Measurements from ENCODE around the gene ROMO1. TPM values are rescaled to one million over a fixed set of nuclear protein-coding genes. Genes with fewer than 3 reads are reported as not detected.
A peak's percentile ranks its signal among the peaks of the same experiment; 100 is the strongest.

ROMO1 gene
- total and polyA plus RNA-seq, 4 donors, result 71.4 to 209 (median 102) TPM

DNA sequence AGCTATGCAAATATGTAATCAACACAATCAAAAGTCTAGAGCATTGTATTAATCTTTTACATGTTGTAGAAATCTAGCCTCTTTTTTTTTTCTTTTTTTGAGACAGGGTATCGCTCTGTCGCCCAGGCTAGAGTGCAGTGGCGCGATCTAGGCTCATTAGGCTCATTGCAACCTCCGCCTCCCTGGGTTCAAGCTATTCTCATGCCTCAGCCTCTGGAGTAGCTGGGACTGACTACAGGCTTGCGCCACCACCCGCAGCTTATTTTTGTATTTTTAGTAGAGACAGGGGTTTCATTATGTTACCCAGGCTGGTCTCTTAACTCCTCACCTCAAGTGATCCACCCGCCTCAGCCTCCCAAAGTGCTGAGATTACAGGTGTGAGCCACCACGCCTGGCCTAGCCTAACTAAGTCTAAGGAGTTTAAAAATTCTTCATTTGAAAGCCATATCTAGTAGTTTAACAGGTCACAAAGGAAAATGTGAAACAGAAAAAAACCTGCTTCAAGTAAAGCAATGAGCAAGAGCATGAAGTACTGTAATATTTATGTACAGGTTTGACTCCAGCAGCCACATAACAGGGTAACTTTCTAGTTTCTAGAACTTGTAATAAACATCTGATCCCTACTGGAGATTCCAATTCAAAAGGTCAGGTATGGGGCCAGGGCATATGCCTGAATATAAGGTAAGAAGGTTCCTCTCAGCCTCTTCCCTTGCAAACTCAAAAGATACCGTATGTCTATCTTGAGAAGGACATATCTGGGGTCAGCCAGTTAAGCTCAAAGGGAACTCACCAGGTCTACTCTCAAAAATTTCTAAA lies 38.9 kb upstream of the ROMO1 start:
- Histone ChIP-seq H3K9me3 (ENCODE audit: control insufficient read depth, insufficient read depth, low read length) (no peaks in the 10 kb centered on the region), H3K27me3 (ENCODE audit: control insufficient read depth, insufficient read depth, low read length) (no peaks in the 10 kb centered on the region), H3K4me3 (ENCODE audit: low read depth, low read length) (no peak overlapping the region), H3K4me1 (ENCODE audit: control insufficient read depth, insufficient read depth, low read length) (peaks cover 11% of the 10 kb centered on the region), H3K36me3 (ENCODE audit: control insufficient read depth, insufficient read depth, low read length) (no peaks in the 10 kb centered on the region), H3K27ac (ENCODE audit: low read depth, low read length) (no peak overlapping the region)
- no peak for DNase-seq (ENCODE audit: low read depth in 4 of 6, low spot score in 6 of 6)
- WGBS (ENCODE audit: insufficient coverage), result 83% methylated on average over 6 of the region's 10 CpGs

DNA sequence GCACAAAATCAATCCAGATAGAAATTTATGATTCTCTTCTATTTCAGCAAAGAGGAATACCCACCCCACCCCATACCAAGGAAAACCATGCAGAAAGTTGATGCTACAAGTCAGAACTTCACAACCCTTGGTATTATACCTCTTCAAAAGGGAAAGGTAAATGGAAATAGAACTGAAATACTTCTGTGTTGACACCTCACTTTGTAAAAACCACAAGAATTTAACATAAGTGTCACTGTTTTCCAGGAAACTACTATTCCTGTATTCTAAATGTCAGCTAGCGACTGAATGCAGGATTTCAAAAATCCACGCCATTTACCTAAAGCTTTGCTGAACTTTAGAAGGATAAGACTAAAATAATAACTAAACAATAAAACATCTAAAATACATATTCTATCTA lies 38.2 kb upstream of the ROMO1 start:
- WGBS (ENCODE audit: insufficient coverage), result no CpG with 5 or more reads among the region's 2 CpGs
- no peak for DNase-seq (ENCODE audit: low read depth in 4 of 6, low spot score in 6 of 6)
- no peak overlapping the region for H3K4me3 ChIP-seq (ENCODE audit: low read depth, low read length)

DNA sequence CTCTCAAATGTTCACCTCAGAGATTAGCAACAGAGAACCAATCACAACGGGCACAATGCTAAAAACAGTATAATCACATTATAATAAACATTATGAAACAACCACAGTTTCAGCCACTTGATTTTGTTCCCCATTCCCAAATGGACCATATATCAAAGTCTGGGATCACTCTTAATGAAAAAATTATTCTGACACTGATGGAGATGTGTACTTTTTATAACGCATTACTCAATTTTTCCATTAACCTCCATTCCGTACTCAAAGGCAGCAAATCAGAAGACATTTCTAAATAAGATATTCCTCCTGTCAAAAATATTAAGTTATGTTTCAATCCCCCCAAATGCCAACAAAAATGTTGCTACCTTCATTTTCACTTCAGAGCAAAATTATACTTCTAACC lies 37.3 kb upstream of the ROMO1 start:
- Histone ChIP-seq H3K27ac (ENCODE audit: low read depth, low read length) (no peak overlapping the region), H3K27me3 (ENCODE audit: control insufficient read depth, insufficient read depth, low read length) (no peaks in the 10 kb centered on the region), H3K9me3 (ENCODE audit: control insufficient read depth, insufficient read depth, low read length) (no peaks in the 10 kb centered on the region), H3K4me3 (ENCODE audit: low read depth, low read length) (no peak overlapping the region), H3K4me1 (ENCODE audit: control insufficient read depth, insufficient read depth, low read length) (peaks cover 11% of the 10 kb centered on the region), H3K36me3 (ENCODE audit: control insufficient read depth, insufficient read depth, low read length) (no peaks in the 10 kb centered on the region)
- WGBS (ENCODE audit: insufficient coverage), result 20% methylated on average over 1 of the region's 3 CpGs
- no peak for DNase-seq (ENCODE audit: low read depth in 4 of 6, low spot score in 6 of 6)

More for the DNA sequence above, 38.2 kb upstream of the ROMO1 start:
- H3K9me3 ChIP-seq (ENCODE audit: control insufficient read depth, insufficient read depth, low read length), result no peaks in the 10 kb centered on the region
- no peaks in the 10 kb centered on the region for H3K27me3 ChIP-seq (ENCODE audit: control insufficient read depth, insufficient read depth, low read length)
- H3K27ac ChIP-seq (ENCODE audit: low read depth, low read length), result no peak overlapping the region
- H3K4me1 ChIP-seq (ENCODE audit: control insufficient read depth, insufficient read depth, low read length), result peaks cover 11% of the 10 kb centered on the region
- H3K36me3 ChIP-seq (ENCODE audit: control insufficient read depth, insufficient read depth, low read length), result no peaks in the 10 kb centered on the region

DNA sequence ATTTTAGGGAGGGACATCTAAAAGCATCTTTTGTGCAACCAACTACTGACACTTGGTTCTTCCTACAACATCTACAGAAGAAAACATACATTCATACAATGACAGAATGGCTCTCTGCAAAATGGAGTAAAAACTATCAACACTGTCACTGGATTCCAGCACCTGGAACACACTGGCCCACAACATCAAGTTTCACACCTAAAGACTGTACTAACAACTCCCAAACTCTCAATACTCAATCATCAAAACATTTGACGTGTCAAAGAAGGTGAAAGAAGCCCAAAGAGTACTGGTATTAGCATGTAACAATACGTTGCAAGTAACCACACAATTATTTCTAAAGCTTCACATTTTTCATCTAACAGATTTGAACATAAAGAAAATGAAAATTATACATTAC lies 36.7 kb upstream of the ROMO1 start:
- Histone ChIP-seq H3K4me1 (ENCODE audit: control insufficient read depth, insufficient read depth, low read length) (peaks cover 11% of the 10 kb centered on the region), H3K27me3 (ENCODE audit: control insufficient read depth, insufficient read depth, low read length) (no peaks in the 10 kb centered on the region), H3K9me3 (ENCODE audit: control insufficient read depth, insufficient read depth, low read length) (no peaks in the 10 kb centered on the region), H3K36me3 (ENCODE audit: control insufficient read depth, insufficient read depth, low read length) (no peaks in the 10 kb centered on the region), H3K27ac (ENCODE audit: low read depth, low read length) (no peak overlapping the region), H3K4me3 (ENCODE audit: low read depth, low read length) (peak overlapping the region; percentile 93)
- no CpG with 5 or more reads among the region's 2 CpGs for WGBS (ENCODE audit: insufficient coverage)
- no peak for DNase-seq (ENCODE audit: low read depth in 4 of 6, low spot score in 6 of 6)

DNA sequence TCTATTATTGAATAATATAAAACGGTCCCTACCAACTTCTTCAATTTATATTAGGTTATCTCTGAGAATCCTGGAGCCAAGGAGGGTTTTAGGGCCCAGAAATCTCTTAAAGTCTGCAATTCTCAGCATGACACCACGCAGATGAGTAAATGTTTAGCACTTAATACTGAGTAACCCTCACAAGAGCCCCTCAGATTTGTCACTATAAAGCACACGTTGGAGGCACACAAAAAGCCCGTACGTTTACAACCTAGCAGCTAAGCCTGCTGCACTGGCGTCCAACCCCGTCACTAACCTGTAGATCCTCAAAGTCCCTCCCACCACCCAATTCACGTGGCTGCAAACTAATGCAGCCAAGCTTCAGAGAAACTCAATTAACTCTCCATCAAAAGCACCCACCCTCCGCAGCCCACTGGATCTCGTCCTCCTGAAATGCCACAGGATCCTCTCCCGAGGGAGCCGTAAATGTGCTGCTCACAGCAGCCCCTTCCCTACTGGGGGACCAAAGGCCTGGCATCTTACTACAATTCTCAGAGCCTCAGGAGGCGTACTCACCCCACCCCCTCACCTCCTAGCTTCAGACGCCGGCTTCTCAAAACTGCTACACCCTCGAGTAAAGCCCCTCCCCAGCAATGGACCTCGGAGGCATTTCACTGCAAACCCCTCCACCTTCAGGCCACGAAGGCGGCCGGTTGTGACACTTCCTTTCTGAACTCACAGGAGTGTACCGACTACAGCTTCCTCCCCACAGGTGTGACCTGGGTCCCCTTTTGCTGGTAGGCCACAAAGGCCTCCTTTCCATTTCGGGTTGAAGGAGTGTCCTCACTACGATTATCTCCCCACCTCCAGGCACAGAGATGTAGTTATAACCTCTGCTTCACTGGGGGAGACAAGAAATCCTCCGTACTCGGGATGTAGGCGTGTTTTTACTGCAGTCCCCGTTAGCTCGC lies 35.4 kb upstream of the ROMO1 start:
- Histone ChIP-seq H3K36me3 (ENCODE audit: control insufficient read depth, insufficient read depth, low read length) (peaks cover 2% of the 10 kb centered on the region), H3K27me3 (ENCODE audit: control insufficient read depth, insufficient read depth, low read length) (no peaks in the 10 kb centered on the region), H3K4me3 (ENCODE audit: low read depth, low read length) (peak overlapping the region; percentile 93), H3K4me1 (ENCODE audit: control insufficient read depth, insufficient read depth, low read length) (peaks cover 11% of the 10 kb centered on the region), H3K27ac (ENCODE audit: low read depth, low read length) (peak overlapping the region; percentile 98), H3K9me3 (ENCODE audit: control insufficient read depth, insufficient read depth, low read length) (no peaks in the 10 kb centered on the region)
- WGBS (ENCODE audit: insufficient coverage), result 0% methylated on average over 25 of the region's 28 CpGs
- peak in 5 of 6 donors; percentile 20 to 73 (median 50) for DNase-seq (ENCODE audit: low read depth in 4 of 6, low spot score in 6 of 6)

DNA sequence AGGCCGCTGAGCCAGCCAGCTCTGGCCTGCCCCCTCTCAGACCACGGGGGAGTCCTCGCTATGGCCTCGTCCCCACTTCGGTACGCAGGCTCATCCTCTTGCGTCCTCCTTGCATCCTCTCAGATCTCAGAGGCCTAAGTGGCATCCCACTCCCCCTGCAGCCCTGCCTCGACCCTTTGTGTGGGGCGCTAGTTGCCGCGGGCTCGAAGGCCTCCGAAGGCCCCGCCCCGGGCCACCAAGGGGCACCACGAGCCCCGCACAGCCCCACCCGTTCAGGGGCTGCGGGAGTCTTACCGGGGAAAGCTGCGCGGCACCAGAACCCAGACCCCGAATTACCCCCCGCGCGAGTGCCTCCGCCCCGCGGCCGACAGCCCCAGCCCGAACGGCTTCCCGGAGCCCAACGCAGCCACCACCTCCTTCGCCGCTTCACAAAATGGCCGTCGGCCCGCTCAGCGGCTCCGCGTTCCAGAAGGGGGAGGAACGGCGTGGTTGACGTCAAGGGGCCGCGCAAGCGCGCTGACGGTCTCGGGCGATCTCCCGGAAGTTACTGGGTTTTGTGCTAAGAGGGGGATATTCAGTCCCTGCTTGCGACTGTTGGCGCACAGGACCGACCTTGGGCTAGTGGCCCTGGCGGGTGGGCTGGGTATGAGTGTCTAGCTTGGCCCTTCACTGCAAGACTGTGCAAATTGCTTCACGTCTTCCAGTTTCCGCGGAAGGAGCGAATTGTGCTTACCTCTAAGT lies 34.6 kb upstream of the ROMO1 start, which contains the start of the genes CPNE1 and RBM12:
TSS of gene CPNE1 (minus strand) at position 435 of the 741 bp plus-strand sequence. CDS start 31,977 bp downstream, outside the sequence.
TSS of gene RBM12 (minus strand) at position 435 of the 741 bp plus-strand sequence. CDS start 9,578 bp downstream, outside the sequence.
- peak within 1 kb of the TSS; percentile 98 for H3K27ac ChIP-seq (ENCODE audit: low read depth, low read length)
- WGBS (ENCODE audit: insufficient coverage), result under 1% methylated on average over 57 of the region's 61 CpGs
- H3K4me1 ChIP-seq (ENCODE audit: control insufficient read depth, insufficient read depth, low read length), result peaks cover 11% of the 10 kb centered on the region
- no peaks in the 10 kb centered on the region for H3K27me3 ChIP-seq (ENCODE audit: control insufficient read depth, insufficient read depth, low read length)
- H3K9me3 ChIP-seq (ENCODE audit: control insufficient read depth, insufficient read depth, low read length), result no peaks in the 10 kb centered on the region
- H3K36me3 ChIP-seq (ENCODE audit: control insufficient read depth, insufficient read depth, low read length), result peaks cover 3% of the 10 kb centered on the region
- peak within 1 kb of the TSS; percentile 93 for H3K4me3 ChIP-seq (ENCODE audit: low read depth, low read length)
- peak; percentile 80 to 98 (median 89) for DNase-seq (ENCODE audit: low read depth in 4 of 6, low spot score in 6 of 6)

DNA sequence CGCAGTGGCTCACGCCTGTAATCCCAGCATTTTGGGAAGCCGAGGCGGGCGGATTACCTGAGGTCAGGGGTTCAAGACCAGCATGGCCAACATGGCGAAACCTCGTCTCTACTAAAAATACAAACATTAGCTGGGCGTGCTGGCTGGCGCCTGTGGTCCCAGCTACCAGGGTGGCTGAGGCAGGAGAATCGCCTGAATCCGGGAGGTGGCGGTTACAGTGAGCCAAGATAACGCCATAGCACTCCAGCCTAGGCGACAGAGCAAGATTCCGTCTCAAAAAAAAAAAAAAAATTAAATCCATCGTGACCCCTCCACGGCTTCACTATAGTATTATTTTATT lies 33.3 kb upstream of the ROMO1 start:
- no peak overlapping the region for H3K4me3 ChIP-seq (ENCODE audit: low read depth, low read length)
- DNase-seq (ENCODE audit: low read depth in 4 of 6, low spot score in 6 of 6), result no peak
- peaks cover 12% of the 10 kb centered on the region for H3K36me3 ChIP-seq (ENCODE audit: control insufficient read depth, insufficient read depth, low read length)
- H3K9me3 ChIP-seq (ENCODE audit: control insufficient read depth, insufficient read depth, low read length), result no peaks in the 10 kb centered on the region
- H3K27me3 ChIP-seq (ENCODE audit: control insufficient read depth, insufficient read depth, low read length), result no peaks in the 10 kb centered on the region
- WGBS (ENCODE audit: insufficient coverage), result 98% methylated on average over 12 of the region's 17 CpGs
- H3K27ac ChIP-seq (ENCODE audit: low read depth, low read length), result no peak overlapping the region
- peaks cover 8% of the 10 kb centered on the region for H3K4me1 ChIP-seq (ENCODE audit: control insufficient read depth, insufficient read depth, low read length)

DNA sequence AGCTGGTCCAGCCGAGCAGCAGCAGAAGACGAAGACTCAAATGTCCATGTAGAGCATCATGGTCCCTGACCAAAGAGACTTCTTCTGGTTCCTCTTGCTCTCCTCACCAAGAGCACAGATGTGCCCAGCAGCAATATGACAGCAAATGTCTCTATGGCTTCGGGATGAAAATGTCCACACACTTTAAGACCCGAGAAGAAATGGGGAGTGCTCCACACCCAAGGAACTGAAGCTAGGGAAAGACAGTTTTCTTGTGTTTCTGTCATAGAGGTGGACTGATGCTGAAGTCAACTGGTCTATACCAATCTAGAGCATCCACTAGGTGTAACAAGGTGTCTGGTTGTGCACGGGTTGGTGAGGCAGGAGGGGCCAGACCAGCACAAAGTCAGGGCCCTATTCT lies 30.0 kb upstream of the ROMO1 start:
- WGBS (ENCODE audit: insufficient coverage), result 100% methylated on average over 3 of the region's 5 CpGs
- Histone ChIP-seq H3K4me3 (ENCODE audit: low read depth, low read length) (no peak overlapping the region), H3K9me3 (ENCODE audit: control insufficient read depth, insufficient read depth, low read length) (no peaks in the 10 kb centered on the region), H3K27me3 (ENCODE audit: control insufficient read depth, insufficient read depth, low read length) (no peaks in the 10 kb centered on the region), H3K27ac (ENCODE audit: low read depth, low read length) (no peak overlapping the region), H3K36me3 (ENCODE audit: control insufficient read depth, insufficient read depth, low read length) (peaks cover 28% of the 10 kb centered on the region), H3K4me1 (ENCODE audit: control insufficient read depth, insufficient read depth, low read length) (peaks cover 4% of the 10 kb centered on the region)
- DNase-seq (ENCODE audit: low read depth in 4 of 6, low spot score in 6 of 6), result no peak

DNA sequence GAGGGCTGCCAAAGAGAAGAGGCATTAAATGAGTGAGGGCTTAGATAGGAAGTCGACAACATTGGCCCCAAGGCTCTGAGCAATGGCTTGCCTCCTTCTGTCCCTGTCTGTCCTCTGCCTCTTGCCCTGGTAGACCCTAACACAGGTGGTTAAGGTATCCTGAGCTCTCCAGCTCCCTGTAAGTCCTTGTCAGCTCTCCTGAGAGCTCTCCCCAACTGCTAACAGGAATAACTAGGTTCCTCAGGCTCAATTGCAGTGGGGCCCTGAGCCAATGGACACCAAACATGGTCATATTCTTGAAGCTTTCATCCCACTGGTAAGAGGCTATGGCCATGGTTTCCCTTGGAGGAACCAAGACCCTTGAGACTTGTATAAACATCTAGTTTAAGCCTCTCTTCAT lies 29.5 kb upstream of the ROMO1 start:
- no peak for DNase-seq (ENCODE audit: low read depth in 4 of 6, low spot score in 6 of 6)
- peaks cover 4% of the 10 kb centered on the region for H3K4me1 ChIP-seq (ENCODE audit: control insufficient read depth, insufficient read depth, low read length)
- peaks cover 30% of the 10 kb centered on the region for H3K36me3 ChIP-seq (ENCODE audit: control insufficient read depth, insufficient read depth, low read length)
- no peak overlapping the region for H3K4me3 ChIP-seq (ENCODE audit: low read depth, low read length)
- no peaks in the 10 kb centered on the region for H3K27me3 ChIP-seq (ENCODE audit: control insufficient read depth, insufficient read depth, low read length)
- WGBS (ENCODE audit: insufficient coverage), result 82% methylated on average over 1 of the region's 1 CpG
- H3K27ac ChIP-seq (ENCODE audit: low read depth, low read length), result no peak overlapping the region
- H3K9me3 ChIP-seq (ENCODE audit: control insufficient read depth, insufficient read depth, low read length), result no peaks in the 10 kb centered on the region

All from spinal cord (tissue), 10 donors.